GM19238 (cell line): Measurements from ENCODE around the gene GJD3.
"Not testable (repeated sequence)": the region's sequence is repeated elsewhere in the genome, so short reads cannot be mapped to it uniquely, and the experiment has no call there.

Experiments
- DNase-seq: peaks from one replicate; pipeline ENCODE4 v3.0.0; 2011; ENCODE audit warnings: low spot score; ENCODE audit not compliant: insufficient read length

Gene GJD3, protein sequence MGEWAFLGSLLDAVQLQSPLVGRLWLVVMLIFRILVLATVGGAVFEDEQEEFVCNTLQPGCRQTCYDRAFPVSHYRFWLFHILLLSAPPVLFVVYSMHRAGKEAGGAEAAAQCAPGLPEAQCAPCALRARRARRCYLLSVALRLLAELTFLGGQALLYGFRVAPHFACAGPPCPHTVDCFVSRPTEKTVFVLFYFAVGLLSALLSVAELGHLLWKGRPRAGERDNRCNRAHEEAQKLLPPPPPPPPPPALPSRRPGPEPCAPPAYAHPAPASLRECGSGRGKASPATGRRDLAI

DNA sequence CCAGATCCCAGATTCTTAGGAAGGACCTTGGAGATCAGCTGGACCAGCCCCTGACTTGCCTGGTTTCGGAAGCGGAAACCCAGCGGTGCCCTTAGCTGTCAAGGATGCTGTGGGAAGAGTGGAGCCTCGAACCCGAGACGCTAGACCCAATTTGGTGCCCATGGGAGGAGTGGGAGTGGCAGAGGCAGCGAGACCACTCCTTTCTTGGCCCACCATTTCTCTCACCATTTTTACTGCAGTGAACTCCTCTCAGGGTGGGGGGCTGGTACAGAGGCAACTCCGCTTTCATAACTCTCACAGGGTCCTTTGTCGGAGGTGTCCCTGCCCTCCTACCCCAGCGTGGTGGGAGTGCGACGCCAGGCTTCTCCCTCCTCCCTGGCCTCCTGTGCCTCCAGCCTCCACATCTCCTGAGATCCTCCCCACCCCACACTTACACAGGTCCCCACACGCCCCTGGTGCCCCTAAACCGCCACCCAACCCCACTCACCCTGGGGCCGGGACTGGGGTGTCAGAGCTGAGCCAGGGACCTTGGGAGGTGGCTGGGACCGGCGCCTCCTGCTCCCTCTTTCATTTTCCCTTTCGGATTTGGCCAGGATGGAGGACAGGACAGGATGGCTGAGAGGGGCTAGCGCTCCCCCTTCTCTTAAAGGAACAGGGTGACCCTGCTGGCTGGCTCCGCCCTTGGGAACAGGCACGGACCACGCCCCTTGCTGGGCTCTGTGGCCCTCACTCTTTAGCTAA, at the start of gene GJD3:
Gene GJD3 (minus strand): TSS at position 617 of the 741 bp plus-strand sequence. CDS start 922 bp downstream, outside the sequence.
- no peak for DNase-seq

DNA sequence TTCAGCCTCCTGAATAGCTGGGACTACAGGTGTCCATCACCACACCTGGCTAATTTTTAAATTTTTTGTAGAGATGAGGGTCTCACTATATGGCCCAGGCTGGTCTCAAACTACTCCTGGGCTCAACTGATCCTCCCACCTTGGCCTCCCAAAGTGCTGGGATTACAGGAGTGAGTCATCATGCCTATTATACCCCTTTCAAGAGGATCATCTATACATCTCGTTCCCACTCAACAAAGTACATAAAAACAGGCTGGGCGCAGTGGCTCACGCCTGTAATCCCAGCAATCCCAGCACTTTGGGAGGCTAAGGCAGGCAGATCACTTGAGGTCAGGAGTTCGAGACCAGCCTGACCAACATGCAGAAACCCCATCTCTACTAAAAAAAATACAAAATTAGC, 49.8 kb upstream of the GJD3 start:
- not testable (repeated sequence) for DNase-seq

DNA sequence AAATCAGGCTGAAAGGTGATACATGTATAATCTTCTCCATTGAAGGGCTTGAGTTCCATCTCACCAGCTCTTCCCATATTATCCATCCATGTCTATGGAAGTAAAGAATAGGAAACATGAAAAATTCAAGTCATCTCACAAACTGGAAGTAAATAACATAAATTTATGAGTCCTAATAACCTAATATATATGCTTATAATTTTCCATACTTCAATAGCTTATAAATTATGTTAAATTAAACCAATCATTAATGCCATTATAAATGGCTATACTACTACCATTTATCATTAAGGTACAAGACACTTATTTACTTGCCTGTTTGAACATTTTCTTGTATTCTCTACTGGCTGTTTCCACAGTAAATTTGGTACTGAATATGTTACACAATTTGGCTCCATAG, 48.3 kb upstream of the GJD3 start:
- no peak for DNase-seq

DNA sequence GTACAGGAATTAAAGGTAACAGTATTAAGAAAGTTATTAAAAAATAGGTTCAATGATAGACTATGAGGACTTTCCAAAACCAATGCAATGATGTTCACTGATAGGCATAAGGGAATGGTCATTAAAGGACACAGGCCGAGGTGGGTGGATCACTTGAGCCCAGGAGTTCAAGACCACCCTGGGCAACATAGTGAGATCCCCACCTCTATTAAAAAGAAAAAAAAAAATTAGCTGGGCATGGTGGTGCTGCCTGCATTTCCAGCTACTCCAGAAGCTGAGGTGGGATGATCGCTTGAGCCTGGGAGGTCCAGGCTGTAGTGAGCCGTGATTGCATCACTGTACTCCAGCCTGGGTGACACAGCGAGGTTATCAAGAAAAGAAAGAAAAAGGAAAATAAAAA, 47.3 kb upstream of the GJD3 start:
- DNase-seq = no peak

DNA sequence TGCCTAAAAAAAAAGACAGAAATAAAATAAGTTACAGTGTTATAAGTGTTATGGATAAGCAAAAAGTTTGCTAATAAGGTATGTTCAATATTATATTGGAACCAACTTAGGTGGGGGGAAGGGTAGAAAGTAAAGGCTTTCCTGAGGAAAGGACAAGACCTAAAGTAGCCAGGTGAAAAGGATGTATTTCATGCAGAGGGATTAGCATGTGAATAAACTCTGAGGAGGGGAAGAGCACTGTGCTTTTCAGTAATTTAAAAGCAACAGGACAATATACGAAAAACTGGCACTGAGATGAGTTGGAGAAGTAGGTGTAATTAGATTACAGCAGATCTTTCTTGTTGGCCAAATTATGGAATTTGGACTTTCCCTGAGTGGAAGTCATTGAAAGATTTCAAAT, 45.5 kb upstream of the GJD3 start:
- DNase-seq = no peak

DNA sequence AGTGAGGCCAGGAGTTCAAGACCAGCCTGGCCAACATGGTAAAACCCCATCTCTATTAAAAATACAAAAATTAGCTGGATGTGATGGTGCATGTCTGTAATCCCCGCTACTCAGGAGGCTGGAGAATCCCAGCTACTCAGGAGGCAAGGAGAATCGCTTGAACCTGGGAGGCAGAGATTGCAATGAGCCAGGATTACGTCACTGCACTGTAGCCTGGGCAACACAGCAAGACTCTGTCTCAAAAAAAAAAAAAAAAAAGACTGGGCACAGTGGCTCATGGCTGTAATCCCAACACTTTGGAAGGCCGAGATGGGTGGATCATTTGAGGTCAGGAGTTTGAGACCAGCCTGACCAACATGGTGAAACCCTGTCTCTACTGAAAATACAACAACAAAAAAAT, 45.0 kb upstream of the GJD3 start:
- DNase-seq = not testable (repeated sequence)

DNA sequence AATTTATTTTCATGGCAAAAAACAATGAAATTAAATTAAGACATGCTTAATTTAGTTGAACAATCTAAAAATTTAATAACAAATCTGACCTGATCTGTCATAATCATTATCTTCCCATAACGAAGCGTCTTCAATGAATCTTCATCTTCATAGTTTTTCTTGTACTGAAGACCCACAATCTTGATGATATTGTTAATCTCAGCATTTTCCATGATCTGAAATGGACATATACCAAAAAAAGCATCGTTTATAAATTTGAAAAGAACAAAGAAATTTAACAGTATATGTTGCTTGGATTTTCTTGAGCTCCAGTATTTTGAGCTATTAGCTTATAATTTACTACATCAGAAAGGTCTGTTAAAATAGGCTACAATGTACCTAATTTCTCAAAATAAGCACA, 42.9 kb upstream of the GJD3 start:
- DNase-seq = no peak

DNA sequence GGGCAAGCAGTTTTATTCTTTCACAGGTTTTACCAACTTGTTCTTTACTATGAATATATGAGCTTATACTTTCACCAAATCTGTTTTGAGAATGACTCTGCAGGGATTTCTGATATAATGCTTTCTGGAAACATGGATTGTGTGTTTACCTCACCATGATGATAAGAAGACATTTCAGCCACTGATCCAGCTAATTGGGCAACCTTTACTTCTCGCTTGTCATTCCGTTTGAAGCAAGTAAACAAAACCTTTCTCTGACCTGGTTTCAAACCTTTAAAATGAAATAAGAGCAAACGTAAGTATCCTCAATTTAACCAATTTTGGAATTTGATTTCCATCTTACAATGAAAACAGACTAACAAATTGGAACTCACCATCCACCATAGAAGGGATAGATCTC, 39.5 kb upstream of the GJD3 start:
- no peak for DNase-seq

DNA sequence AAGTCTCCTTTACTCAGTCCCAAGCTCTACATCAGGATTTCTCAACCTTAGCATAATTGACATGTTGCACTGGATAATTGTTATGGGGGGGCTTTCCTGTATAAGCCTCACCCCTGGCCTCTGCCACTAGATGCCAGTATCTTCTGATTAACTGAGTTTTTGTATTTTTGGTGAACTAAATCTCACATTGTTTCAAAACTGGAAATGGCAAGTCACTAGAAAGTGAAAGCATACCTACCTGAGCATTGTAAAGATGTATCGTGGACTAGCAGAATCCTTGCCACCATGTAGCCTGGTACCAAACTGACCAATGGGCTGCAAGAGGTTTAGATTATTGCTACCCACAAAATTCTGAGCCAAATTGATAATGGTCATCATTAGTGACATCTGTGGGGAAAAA, 38.1 kb upstream of the GJD3 start:
- no peak for DNase-seq

DNA sequence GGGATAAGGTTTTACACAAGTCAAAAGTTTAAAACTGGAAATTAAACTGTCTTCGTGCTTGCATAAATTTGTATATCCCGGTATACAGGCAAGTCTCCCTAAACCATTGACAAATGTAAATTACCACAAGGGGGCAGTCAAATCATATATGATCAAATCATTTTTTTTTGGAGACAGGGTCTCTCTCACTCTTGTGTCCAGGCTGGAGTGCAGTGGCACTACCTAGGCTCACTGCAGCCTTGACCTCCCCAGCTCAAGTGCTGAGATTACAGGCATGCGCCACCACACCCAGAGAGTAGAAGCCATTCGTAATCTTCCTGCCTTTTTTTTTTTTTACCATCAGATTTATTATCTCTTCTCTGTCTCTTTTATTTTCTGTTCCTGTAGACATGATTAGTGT, 34.6 kb upstream of the GJD3 start:
- DNase-seq = no peak

DNA sequence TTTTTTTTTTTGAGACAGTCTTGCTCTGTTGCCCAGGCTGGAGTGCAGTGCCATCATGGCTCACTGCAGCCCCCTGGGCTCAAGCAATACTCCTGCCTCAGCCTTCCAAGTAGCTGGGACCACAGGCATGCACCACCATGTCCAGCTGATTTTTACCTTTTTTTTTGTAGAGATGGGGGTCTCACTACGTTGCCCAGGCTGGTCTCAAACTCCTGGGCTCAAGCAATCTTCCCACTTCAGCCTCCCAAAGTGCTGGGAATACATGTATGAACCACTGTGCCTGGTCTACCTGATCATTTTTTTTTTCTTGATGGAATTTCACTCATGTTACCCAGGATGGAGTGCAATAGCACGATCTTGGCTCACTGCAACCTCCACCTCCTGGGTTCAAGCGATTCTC, 22.0 kb upstream of the GJD3 start:
- not testable (repeated sequence) for DNase-seq

DNA sequence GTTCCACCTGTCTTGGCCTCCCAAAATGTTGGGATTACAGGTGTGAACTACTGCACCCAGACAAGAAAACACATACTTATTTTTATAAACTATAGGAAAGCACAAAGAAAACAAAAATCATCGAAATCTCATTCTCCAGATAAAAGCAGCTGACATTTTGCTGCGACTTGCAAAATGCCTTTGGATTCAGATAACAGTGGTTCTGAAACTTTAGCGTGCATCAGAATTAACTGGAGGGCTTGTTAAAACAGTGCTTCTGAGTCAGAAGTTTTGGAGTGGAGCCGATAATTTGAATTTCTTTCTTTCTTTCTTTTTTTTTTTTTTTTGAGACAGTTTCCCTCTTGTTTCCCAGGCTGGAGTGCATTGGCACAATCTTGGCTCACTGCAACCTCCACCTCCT, 17.7 kb upstream of the GJD3 start:
- DNase-seq = no peak

DNA sequence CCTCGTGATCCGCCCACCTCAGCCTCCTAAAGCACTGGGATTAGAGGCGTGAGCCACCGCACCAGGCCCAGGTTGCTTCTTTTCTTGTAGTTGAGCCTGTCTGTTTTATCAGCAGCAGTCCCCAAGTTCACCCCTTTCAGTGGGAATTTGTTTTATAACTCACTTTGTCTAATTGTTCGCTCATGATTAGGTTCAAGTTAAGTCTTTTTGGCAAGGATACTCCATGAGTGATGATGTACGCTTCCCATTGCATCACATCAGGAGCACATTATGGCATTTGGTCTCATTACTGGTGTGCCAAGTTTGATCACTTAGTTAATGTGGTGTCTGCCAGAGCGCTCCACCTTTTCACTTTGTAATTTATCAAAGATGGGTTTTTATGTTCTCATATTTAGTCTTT, 14.4 kb upstream of the GJD3 start:
- DNase-seq = no peak

DNA sequence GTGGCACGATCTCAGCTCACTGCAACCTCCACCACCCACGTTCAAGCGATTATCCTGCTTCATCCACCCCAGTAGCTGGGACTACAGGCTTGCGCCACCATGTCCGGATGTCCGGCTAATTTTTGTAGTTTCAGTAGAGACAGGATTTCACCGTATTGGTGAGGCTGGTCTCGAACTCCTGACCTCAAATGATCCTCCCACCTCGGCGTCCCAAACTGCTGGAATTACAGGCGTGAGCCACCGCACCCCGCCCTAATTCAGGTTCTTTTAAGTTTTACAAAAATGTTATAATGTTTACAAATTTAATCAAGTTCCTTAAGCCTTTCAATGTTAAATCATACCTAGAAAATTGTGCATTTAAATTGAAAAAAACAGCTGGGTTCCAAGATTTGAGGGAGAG, 13.3 kb upstream of the GJD3 start:
- no peak for DNase-seq

DNA sequence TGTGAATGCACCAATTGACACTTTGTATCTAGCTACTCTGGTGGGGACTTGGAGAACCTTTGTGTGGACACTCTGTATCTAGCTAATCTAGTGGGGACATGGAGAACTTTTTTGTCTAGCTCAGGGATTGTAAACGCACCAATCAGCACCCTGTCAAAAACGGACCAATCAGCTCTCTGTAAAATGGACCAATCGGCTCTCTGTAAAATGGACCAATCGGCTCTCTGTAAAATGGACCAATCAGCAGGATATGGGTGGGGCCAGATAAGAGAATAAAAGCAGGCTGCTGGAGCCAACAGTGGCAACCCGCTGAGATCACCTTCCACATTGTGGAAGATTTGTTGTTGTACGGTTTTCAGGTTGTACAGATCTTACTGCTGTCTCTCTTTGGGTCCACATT, 12.0 kb upstream of the GJD3 start:
- not testable (repeated sequence) for DNase-seq

DNA sequence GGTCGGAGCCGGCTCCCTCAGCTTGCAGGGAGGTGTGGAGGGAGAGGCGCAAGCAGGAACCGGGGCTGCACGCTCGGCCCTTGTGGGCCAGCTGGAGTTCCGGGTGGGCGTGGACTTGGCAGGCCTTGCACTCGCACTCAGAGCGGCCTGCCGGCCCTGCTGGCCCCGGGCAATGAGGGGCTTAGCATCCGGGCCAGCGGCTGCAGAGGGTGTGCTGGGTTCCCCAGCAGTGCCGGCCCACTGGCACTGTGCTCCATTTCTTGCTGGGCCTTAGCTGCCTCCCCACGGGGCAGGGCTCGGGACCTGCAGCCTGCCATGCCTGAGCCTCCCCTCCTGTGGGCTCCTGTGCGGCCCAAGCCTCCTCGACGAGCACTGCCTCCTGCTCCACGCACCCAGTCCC, 11.2 kb upstream of the GJD3 start:
- not testable (repeated sequence) for DNase-seq

DNA sequence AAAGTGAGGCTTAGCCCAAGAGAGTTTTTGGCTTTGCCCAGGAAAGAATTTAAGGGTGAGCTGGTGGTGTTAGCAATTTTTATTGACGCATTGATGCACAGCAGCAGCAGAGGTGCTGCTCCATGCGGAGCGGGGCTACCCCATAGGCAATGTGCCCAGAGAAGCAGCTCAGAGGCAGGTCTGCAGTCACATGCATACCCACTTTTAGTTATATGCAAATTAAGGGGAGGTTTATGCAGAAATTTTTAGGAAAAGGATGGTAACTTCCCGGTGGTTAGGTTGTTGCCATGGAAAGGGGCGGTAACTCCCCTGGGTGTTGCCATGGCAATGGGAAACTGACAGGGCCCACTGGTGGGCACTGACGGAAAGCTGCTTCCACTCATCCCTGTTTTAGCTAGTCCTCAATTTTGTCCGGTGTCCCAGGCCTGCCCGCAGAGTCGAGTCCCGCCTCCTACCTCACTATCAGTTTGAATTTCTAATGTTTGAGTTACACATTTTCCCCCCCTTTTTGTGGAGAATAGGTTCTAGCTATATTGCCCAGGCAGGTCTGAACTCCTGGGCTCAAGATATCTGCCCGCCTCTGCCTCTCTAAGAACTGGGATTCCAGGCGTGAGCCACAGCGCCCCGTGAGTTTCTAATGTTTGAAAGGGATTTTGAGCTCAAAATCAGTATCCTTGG, 10.4 kb upstream of the GJD3 start:
- no peak for DNase-seq

DNA sequence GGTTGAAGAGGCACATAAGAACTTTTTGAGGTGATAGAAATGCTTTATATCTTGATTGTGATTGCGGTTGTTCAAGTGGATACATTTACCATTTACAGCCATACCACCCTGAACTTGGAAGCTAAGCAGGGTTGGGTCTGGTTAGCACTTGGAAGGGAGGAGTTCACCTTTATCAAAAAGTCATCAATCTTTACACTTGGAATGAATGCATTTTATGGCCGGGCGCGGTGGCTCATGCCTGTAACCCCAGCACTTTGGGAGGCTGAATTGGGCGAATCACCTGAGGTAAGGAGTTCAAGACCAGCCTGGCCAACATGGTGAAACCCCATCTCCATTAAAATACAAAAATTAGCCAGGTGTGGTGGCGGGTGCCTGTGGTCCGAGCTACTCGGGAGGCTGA, 9.5 kb upstream of the GJD3 start:
- DNase-seq = no peak

DNA sequence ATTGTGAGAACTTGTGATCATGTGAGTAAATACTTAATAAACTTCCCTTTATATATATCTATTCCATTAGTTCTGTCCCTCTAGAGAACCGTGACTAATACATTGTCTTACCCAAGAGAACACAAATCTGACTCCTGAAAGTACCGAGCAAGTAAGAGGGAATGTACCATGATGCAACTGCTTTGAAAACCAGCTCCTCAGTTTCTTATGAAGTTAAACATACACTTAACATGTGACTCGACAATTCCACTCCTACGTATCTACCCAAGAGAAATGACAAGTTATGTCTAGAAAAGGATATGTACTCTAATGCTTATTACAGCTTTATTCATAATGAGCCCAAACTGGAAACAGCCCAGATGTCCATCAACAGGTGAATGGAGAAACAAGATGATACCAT, 8.8 kb upstream of the GJD3 start:
- DNase-seq = no peak

DNA sequence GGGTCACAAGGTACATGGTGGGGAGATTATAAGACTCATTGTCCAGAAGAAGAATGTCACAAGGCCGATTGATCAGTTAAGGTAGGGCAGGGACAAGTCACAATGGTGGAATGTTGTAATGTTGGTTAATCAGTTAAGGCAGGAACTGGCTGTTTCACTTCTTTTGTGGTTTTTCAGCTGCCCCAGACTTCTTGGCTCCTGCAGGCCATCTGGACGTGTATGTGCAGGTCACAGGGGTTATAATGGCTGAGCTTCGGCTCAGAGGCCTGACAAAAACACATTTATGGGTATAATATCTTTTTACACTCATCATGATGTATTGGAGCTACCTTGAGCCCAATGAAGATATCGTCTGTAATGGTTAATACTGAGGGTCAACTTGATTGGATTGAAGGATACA, 8.1 kb upstream of the GJD3 start:
- not testable (repeated sequence) for DNase-seq

DNA sequence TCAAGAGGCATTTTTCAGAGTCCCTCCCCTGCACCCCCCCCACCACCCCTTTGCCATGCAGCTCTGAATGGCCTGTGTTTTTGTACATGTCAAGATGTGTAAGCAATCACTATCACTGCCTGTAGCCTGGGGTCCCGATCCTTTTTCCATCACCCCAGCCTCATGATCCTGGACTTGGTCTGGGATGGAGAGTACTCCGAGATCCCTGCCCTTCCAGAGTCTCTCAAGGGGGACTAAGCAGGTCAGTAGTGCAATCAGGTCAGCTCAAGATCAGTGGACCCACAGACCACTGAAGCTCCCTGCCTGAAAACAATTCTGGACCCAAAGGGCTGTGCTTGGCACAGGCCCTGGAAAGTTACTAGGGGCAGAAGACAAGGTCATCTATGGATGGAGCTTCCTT, 7.5 kb upstream of the GJD3 start:
- DNase-seq = no peak

DNA sequence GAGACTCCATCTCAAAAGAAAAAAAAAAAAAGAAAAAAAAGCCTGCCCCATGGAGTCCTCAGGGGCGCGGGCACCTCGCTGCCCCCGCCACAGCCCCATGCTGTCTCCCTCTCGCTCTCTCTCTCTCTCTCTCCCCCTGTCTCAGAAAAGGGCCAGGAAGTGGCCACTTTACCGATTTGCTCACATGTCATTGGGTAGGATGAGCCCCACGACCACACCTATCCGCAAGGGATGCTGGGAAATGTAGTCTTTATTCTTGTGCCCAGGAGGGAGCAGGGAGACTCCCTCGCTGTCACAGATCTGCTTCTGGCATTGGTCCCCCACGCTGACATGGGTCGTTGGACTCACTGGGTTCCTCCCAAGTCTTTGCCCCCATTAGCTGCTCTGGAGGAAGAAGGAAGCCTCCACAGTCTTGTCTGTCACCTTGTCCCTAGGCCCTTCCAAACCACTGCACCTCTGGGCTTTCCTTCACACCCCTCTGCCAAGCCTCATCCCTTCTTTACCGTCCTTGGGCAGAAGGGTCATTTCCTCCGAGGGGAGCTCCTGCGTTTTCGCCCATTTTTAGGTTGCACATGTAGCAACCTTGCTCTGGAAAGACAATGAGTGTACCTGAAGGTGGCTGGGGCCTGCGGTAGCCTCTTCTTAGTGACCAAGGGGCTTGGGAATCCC, 6.9 kb upstream of the GJD3 start:
- no peak for DNase-seq
